Natural killer cell (primary cell): ENCODE results near the gene PODXL. TPM values are rescaled to one million over a fixed set of nuclear protein-coding genes. Genes with fewer than 3 reads are reported as not detected.

Source experiments
- ATAC-seq, 3 donors: fragments of 150-1000 bp in 2 of 3; fragments of 200-7000 bp in 1 of 3; cut with Tn5 transposase; 1 replicate in 1 of 3; 2 replicates in 2 of 3; pipeline ENCODE4 v1.10.0; 2021; ENCODE audit warnings: mild to moderate bottlenecking in 2 of 3, moderate library complexity in 2 of 3
- DNase-seq, 2 donors: peaks; one replicate each; pipeline versions ENCODE4 v3.0.0 to v3.0.0-alpha.2; 2013 to 2021; ENCODE audit warnings: mixed read lengths in 1 of 2
- H3K27ac ChIP-seq: one replicate; pipeline ENCODE4 v1.5.1; 2013; ENCODE audit warnings: mild to moderate bottlenecking, low read length
- H3K27me3 ChIP-seq: one replicate; pipeline ENCODE4 v1.6.1; 2013; ENCODE audit warnings: low read length; ENCODE audit not compliant: control insufficient read depth, insufficient read depth
- H3K36me3 ChIP-seq: one replicate; pipeline ENCODE4 v1.6.1; 2013; ENCODE audit warnings: low read length; ENCODE audit not compliant: control insufficient read depth, insufficient read depth
- H3K4me1 ChIP-seq: one replicate; pipeline ENCODE4 v1.6.1; 2013; ENCODE audit warnings: low read length; ENCODE audit not compliant: control insufficient read depth, insufficient read depth
- H3K4me3 ChIP-seq: one replicate; pipeline ENCODE4 v1.5.1; 2013; ENCODE audit warnings: low read length
- H3K9me3 ChIP-seq: one replicate; pipeline ENCODE4 v1.6.1; 2013; ENCODE audit warnings: low read length; ENCODE audit not compliant: control insufficient read depth, insufficient read depth
- H3K27ac Mint-ChIP-seq, 2 donors: one replicate each; pipeline ENCODE4 v1.8.0; 2022; ENCODE audit warnings: mild to moderate bottlenecking in 2 of 2, mixed read lengths in 2 of 2, moderate library complexity in 1 of 2
- H3K27me3 Mint-ChIP-seq, 2 donors: one replicate each; pipeline ENCODE4 v1.8.0; 2022; ENCODE audit warnings: low read depth in 2 of 2, mixed read lengths in 2 of 2
- H3K36me3 Mint-ChIP-seq: one replicate; pipeline ENCODE4 v1.8.0; 2022; ENCODE audit warnings: mixed read lengths
- H3K4me1 Mint-ChIP-seq, 2 donors: one replicate each; pipeline ENCODE4 v1.8.0; 2022; ENCODE audit warnings: mixed read lengths in 2 of 2
- H3K4me3 Mint-ChIP-seq: one replicate; pipeline ENCODE4 v1.8.0; 2022; ENCODE audit warnings: mild to moderate bottlenecking, moderate library complexity, mixed read lengths
- H3K9me3 Mint-ChIP-seq, 2 donors: one replicate each; pipeline ENCODE4 v1.8.0; 2022; ENCODE audit warnings: mixed read lengths in 2 of 2
- whole genome bisulfite sequencing: methylation state at CpG from one replicate; pipeline ENCODE4 v1.1.7; 2013; ENCODE audit warnings: missing lambda C conversion rate; ENCODE audit not compliant: insufficient coverage; 5-methylcytosine and 5-hydroxymethylcytosine counted together
- intact Hi-C: fragments of 100-400 bp; cut with micrococcal nuclease; formaldehyde crosslinking; loops from one replicate; pipeline ENCODE4 v1.14.2; 2022
- total RNA-seq, 4 donors: library from RNA; stranded (reverse); fragments of 120-200 nt in 1 of 4; gene quantifications; one replicate each; pipeline versions ENCODE4 v1.2.3 to v1.2.4, GENCODE V29; 2013 to 2022
- TF ChIP-seq, protein P1 (sequence below): fragments of 200-600 bp; IDR thresholded peaks from one replicate; pipeline ENCODE4 v1.8.0; 2022; ENCODE audit warnings: antibody characterized with exemption

Gene PODXL
- total RNA-seq, 3 donors from 2014 or later (not counting 1 experiment from before 2014, with no cell fraction given), result 0.35 to 1.4 (median 0.88) TPM

DNA sequence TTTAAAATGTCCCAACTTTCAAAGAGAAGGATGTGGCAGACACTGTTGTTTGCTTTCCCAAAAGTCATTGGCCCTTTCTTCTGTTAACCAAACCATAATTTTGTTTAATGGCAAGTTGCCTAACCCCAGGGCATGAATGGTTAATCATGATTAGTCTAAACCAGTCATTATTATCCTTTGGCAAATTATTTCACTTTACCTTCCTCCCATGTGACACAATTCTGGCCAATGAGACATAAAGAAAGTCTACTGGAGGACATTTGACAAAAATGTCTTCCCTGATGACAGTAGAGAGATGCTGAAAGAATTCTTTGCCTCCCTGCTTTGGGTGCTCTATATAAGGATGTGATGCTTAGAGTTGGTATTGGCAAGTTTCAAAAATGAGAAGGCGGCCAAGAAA, 101.9 kb downstream of the PODXL start:
- 100% methylated on average over 1 of the region's 1 CpG for WGBS
- intact Hi-C loops, result no loop called here
- peaks cover 17% of the 10 kb centered on the region for H3K36me3 ChIP-seq

More for the DNA sequence above, 101.9 kb downstream of the PODXL start:
- H3K27ac ChIP-seq, result no peak overlapping the region
- no peak for DNase-seq
- no peak for ATAC-seq
- H3K9me3 ChIP-seq, result no peaks in the 10 kb centered on the region
- TF ChIP-seq, protein P1, sequence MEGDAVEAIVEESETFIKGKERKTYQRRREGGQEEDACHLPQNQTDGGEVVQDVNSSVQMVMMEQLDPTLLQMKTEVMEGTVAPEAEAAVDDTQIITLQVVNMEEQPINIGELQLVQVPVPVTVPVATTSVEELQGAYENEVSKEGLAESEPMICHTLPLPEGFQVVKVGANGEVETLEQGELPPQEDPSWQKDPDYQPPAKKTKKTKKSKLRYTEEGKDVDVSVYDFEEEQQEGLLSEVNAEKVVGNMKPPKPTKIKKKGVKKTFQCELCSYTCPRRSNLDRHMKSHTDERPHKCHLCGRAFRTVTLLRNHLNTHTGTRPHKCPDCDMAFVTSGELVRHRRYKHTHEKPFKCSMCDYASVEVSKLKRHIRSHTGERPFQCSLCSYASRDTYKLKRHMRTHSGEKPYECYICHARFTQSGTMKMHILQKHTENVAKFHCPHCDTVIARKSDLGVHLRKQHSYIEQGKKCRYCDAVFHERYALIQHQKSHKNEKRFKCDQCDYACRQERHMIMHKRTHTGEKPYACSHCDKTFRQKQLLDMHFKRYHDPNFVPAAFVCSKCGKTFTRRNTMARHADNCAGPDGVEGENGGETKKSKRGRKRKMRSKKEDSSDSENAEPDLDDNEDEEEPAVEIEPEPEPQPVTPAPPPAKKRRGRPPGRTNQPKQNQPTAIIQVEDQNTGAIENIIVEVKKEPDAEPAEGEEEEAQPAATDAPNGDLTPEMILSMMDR, result no peak
- peaks cover 0 to 5% of the 10 kb centered on the region in 2 donors for H3K4me1 Mint-ChIP-seq
- no peaks in the 10 kb centered on the region for H3K27me3 ChIP-seq
- H3K4me3 Mint-ChIP-seq, result no peak overlapping the region
- no peak overlapping the region for H3K4me3 ChIP-seq
- no peaks in the 10 kb centered on the region for H3K36me3 Mint-ChIP-seq
- no peaks in the 10 kb centered on the region for H3K9me3 Mint-ChIP-seq
- no peaks in the 10 kb centered on the region for H3K27me3 Mint-ChIP-seq
- no peak overlapping the region for H3K27ac Mint-ChIP-seq
- no peaks in the 10 kb centered on the region for H3K4me1 ChIP-seq

Other genes starting within 250 kb of the PODXL start
- gene MKLN1, start 228.8 kb downstream of the PODXL start, total RNA-seq, result 10 to 100 TPM; 59.1 to 79.6 (median 65.0) TPM